ENCODE results near the gene ZNF80.
"Not testable (repeated sequence)": the region's sequence is repeated elsewhere in the genome, so short reads cannot be mapped to it uniquely, and the experiment has no call there.

ZNF80 gene

DNA sequence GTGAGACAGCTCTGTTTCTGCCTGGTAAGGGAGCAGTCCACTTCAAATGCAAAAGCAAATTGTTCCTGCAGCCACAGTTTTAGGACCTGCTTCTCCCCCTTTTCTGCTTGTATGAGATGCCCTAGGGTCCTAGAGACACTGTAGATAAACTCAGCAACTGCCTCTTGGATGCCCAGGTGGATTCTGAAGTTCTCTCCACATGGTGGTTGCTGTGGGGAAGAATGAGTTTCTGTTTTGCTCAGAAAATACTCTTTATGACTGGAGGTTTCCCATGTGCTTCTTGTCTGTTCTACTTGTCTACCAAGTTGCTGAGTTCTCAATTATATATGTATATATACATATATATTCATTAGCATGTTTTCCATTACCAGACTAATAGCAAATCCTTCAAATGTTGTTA, 5.6 kb upstream of the ZNF80 start:
- Histone ChIP-seq H3K4me2 (ENCODE audit: insufficient read depth, low read length, poor library complexity, severe bottlenecking) (no peak overlapping the region), H4K8ac (ENCODE audit: low read depth, low read length) (no peak overlapping the region), H3K18ac (ENCODE audit: low read length) (no peak overlapping the region), H2BK5ac (ENCODE audit: low read length) (no peak overlapping the region), H3K79me1 (ENCODE audit: low read depth, low read length) (no peaks in the 10 kb centered on the region), H3K4me1 (ENCODE audit: control insufficient read depth in 2 of 2, insufficient read depth in 1 of 2, low read depth in 1 of 2, low read length in 2 of 2) (no peaks in the 10 kb centered on the region), H3K27me3 (ENCODE audit: control insufficient read depth in 3 of 3, insufficient read depth in 3 of 3, low read depth in 1 of 3, low read length in 3 of 3) (no peaks in the 10 kb centered on the region), H3K9ac (ENCODE audit: low read depth, low read length, poor library complexity) (no peak overlapping the region), H3K4me3 (ENCODE audit: low read length in 2 of 2) (no peak overlapping the region), H2BK15ac (ENCODE audit: low read length) (no peak overlapping the region), H2AFZ (ENCODE audit: low read length) (no peak overlapping the region), H2AK5ac (ENCODE audit: low read depth, low read length) (no peak overlapping the region), H3K36me3 (replicated peaks in 1 of 2; ENCODE audit: control insufficient read depth in 2 of 2, insufficient read depth in 2 of 2, low read length in 2 of 2) (no peaks in the 10 kb centered on the region), H3K14ac (ENCODE audit: low read length) (no peak overlapping the region), H3K23ac (ENCODE audit: low read depth, low read length, poor library complexity) (no peak overlapping the region), H3K27ac (replicated peaks; ENCODE audit: low read length) (no peak overlapping the region), H3K9me3 (replicated peaks in 1 of 2; ENCODE audit: control insufficient read depth in 2 of 2, insufficient read depth in 1 of 2, low read depth in 1 of 2, low read length in 2 of 2) (peaks cover 1 to 7% of the 10 kb centered on the region in 2 donors), H4K91ac (ENCODE audit: low read depth, low read length, poor library complexity) (no peak overlapping the region), H2BK120ac (ENCODE audit: low read depth, low read length) (no peak overlapping the region), H3K4ac (ENCODE audit: low read length) (no peak overlapping the region), H2BK12ac (ENCODE audit: low read length) (no peak overlapping the region)
- DNase-seq (ENCODE audit: low spot score) = no peak

DNA sequence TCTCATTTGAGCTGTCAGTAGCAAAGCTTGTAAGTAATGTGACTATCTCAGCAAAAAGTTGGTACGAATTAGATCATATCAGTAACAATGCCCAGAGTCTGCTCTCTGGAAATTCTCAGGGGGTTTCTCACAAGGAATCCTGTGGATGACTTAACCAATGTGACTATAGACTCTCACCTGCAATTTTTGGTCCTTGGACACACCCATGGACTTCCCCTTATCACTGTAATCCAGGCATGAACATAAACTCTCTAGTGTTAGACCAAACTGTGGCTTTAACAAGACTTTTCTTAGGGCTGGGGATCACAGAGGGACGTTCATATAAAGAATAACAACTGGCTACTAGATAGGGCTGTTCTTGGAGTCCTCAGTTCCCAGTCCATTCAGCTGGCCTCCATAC, 3.9 kb upstream of the ZNF80 start:
- H2AFZ ChIP-seq (ENCODE audit: low read length) = no peak overlapping the region

DNA sequence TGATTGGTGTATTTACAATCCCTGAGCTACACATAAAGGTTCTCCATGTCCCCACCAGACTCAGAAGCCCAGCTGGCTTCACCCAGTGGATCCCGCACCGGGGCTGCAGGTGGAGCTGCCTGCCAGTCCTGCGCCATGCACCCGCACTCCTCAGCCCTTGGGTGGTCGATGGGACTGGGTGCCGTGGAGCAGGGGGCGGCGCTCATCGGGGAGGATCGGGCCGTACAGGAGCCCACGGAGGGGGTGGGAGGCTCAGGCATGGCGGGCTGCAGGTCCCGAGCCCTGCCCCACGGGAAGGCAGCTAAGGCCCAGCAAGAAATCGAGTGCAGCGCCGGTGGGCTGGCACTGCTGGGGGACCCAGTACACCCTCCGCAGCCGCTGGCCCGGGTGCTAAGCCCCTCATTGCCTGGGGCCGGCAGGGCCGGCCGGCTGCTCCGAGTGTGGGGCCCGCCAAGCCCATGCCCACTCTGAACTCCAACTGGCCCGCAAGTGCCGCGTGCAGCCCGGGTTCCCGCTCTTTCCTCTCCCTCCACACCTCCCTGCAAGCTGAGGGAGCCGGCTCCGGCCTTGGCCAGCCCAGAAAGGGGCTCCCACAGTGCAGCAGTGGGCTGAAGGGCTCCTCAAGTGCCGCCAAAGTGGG, 888 bp upstream of the ZNF80 start:
- not testable (repeated sequence) for H3K79me1 ChIP-seq (ENCODE audit: low read depth, low read length); H2BK120ac ChIP-seq (ENCODE audit: low read depth, low read length); H3K9me3 ChIP-seq (replicated peaks in 1 of 2; ENCODE audit: control insufficient read depth in 2 of 2, insufficient read depth in 1 of 2, low read depth in 1 of 2, low read length in 2 of 2); H3K4me2 ChIP-seq (ENCODE audit: insufficient read depth, low read length, poor library complexity, severe bottlenecking); H2BK15ac ChIP-seq (ENCODE audit: low read length); H4K8ac ChIP-seq (ENCODE audit: low read depth, low read length); H2AK5ac ChIP-seq (ENCODE audit: low read depth, low read length); H2BK12ac ChIP-seq (ENCODE audit: low read length); H2BK5ac ChIP-seq (ENCODE audit: low read length); DNase-seq (ENCODE audit: low spot score); H2AFZ ChIP-seq (ENCODE audit: low read length); H3K4ac ChIP-seq (ENCODE audit: low read length); H3K18ac ChIP-seq (ENCODE audit: low read length); H3K4me3 ChIP-seq (ENCODE audit: low read length in 2 of 2); H3K9ac ChIP-seq (ENCODE audit: low read depth, low read length, poor library complexity); H3K23ac ChIP-seq (ENCODE audit: low read depth, low read length, poor library complexity); H3K27me3 ChIP-seq (ENCODE audit: control insufficient read depth in 3 of 3, insufficient read depth in 3 of 3, low read depth in 1 of 3, low read length in 3 of 3); H3K27ac ChIP-seq (replicated peaks; ENCODE audit: low read length); H3K36me3 ChIP-seq (replicated peaks in 1 of 2; ENCODE audit: control insufficient read depth in 2 of 2, insufficient read depth in 2 of 2, low read length in 2 of 2); H3K4me1 ChIP-seq (ENCODE audit: control insufficient read depth in 2 of 2, insufficient read depth in 1 of 2, low read depth in 1 of 2, low read length in 2 of 2); H3K14ac ChIP-seq (ENCODE audit: low read length); H4K91ac ChIP-seq (ENCODE audit: low read depth, low read length, poor library complexity)
- WGBS, 2 donors (ENCODE audit: extremely low coverage in 2 of 2, insufficient read length in 2 of 2, insufficient replicate concordance in 1 of 2) = no CpG with 5 or more reads among the region's 34 CpGs

More for the DNA sequence above, 3.9 kb upstream of the ZNF80 start:
- no peak overlapping the region for H3K27ac ChIP-seq (replicated peaks; ENCODE audit: low read length)
- no peak for DNase-seq (ENCODE audit: low spot score)
- no peaks in the 10 kb centered on the region for H3K27me3 ChIP-seq (ENCODE audit: control insufficient read depth in 3 of 3, insufficient read depth in 3 of 3, low read depth in 1 of 3, low read length in 3 of 3)
- no peaks in the 10 kb centered on the region for H3K79me1 ChIP-seq (ENCODE audit: low read depth, low read length)
- no peak overlapping the region for H2BK12ac ChIP-seq (ENCODE audit: low read length)
- no peak overlapping the region for H2BK15ac ChIP-seq (ENCODE audit: low read length)
- no peak overlapping the region for H3K18ac ChIP-seq (ENCODE audit: low read length)
- H3K4me3 ChIP-seq (ENCODE audit: low read length in 2 of 2) = no peak overlapping the region
- no peaks in the 10 kb centered on the region for H3K4me1 ChIP-seq (ENCODE audit: control insufficient read depth in 2 of 2, insufficient read depth in 1 of 2, low read depth in 1 of 2, low read length in 2 of 2)
- peaks cover 1 to 7% of the 10 kb centered on the region in 2 donors for H3K9me3 ChIP-seq (replicated peaks in 1 of 2; ENCODE audit: control insufficient read depth in 2 of 2, insufficient read depth in 1 of 2, low read depth in 1 of 2, low read length in 2 of 2)
- H3K9ac ChIP-seq (ENCODE audit: low read depth, low read length, poor library complexity) = no peak overlapping the region
- no peak overlapping the region for H3K4me2 ChIP-seq (ENCODE audit: insufficient read depth, low read length, poor library complexity, severe bottlenecking)
- no peak overlapping the region for H3K14ac ChIP-seq (ENCODE audit: low read length)
- H3K4ac ChIP-seq (ENCODE audit: low read length) = no peak overlapping the region
- no peak overlapping the region for H2AK5ac ChIP-seq (ENCODE audit: low read depth, low read length)
- no peak overlapping the region for H4K8ac ChIP-seq (ENCODE audit: low read depth, low read length)
- WGBS, 2 donors (ENCODE audit: extremely low coverage in 2 of 2, insufficient read length in 2 of 2, insufficient replicate concordance in 1 of 2) = no CpG with 5 or more reads among the region's 2 CpGs
- no peak overlapping the region for H3K23ac ChIP-seq (ENCODE audit: low read depth, low read length, poor library complexity)
- H2BK5ac ChIP-seq (ENCODE audit: low read length) = no peak overlapping the region
- H2BK120ac ChIP-seq (ENCODE audit: low read depth, low read length) = no peak overlapping the region
- no peaks in the 10 kb centered on the region for H3K36me3 ChIP-seq (replicated peaks in 1 of 2; ENCODE audit: control insufficient read depth in 2 of 2, insufficient read depth in 2 of 2, low read length in 2 of 2)
- H4K91ac ChIP-seq (ENCODE audit: low read depth, low read length, poor library complexity) = no peak overlapping the region

DNA sequence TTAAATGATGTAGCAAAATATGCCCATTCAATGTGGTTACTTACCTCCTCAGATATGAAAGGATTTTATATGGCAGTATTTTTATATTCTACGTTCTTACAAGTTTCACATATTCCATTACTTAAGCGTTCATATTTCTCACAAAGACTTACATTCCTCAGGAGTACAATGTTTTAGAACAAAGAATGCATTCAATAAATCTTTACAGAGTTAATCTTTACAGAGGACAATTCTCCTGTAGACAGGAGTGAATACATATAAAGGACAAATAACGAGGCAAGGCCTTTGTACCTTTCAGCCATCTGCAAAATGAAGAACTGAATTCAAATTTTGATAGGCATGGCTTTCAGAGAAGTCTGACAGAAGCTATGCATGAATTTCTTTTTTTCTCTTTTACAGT, 1.9 kb downstream of the ZNF80 start:
- Histone ChIP-seq H2BK5ac (ENCODE audit: low read length) (no peak overlapping the region), H3K18ac (ENCODE audit: low read length) (no peak overlapping the region), H2BK15ac (ENCODE audit: low read length) (no peak overlapping the region), H3K27me3 (ENCODE audit: control insufficient read depth in 3 of 3, insufficient read depth in 3 of 3, low read depth in 1 of 3, low read length in 3 of 3) (no peaks in the 10 kb centered on the region), H3K27ac (replicated peaks; ENCODE audit: low read length) (no peak overlapping the region), H3K4ac (ENCODE audit: low read length) (no peak overlapping the region), H2BK12ac (ENCODE audit: low read length) (no peak overlapping the region), H3K14ac (ENCODE audit: low read length) (no peak overlapping the region), H4K8ac (ENCODE audit: low read depth, low read length) (no peak overlapping the region), H2AFZ (ENCODE audit: low read length) (no peak overlapping the region), H3K4me2 (ENCODE audit: insufficient read depth, low read length, poor library complexity, severe bottlenecking) (no peak overlapping the region), H3K9ac (ENCODE audit: low read depth, low read length, poor library complexity) (no peak overlapping the region), H3K4me1 (ENCODE audit: control insufficient read depth in 2 of 2, insufficient read depth in 1 of 2, low read depth in 1 of 2, low read length in 2 of 2) (no peaks in the 10 kb centered on the region), H3K4me3 (ENCODE audit: low read length in 2 of 2) (no peak overlapping the region), H2AK5ac (ENCODE audit: low read depth, low read length) (no peak overlapping the region), H3K79me1 (ENCODE audit: low read depth, low read length) (no peaks in the 10 kb centered on the region), H3K9me3 (replicated peaks in 1 of 2; ENCODE audit: control insufficient read depth in 2 of 2, insufficient read depth in 1 of 2, low read depth in 1 of 2, low read length in 2 of 2) (peaks cover 0 to 1% of the 10 kb centered on the region in 2 donors), H3K36me3 (replicated peaks in 1 of 2; ENCODE audit: control insufficient read depth in 2 of 2, insufficient read depth in 2 of 2, low read length in 2 of 2) (no peaks in the 10 kb centered on the region), H2BK120ac (ENCODE audit: low read depth, low read length) (no peak overlapping the region), H3K23ac (ENCODE audit: low read depth, low read length, poor library complexity) (no peak overlapping the region), H4K91ac (ENCODE audit: low read depth, low read length, poor library complexity) (no peak overlapping the region)
- DNase-seq (ENCODE audit: low spot score) = no peak
- WGBS, 2 donors (ENCODE audit: extremely low coverage in 2 of 2, insufficient read length in 2 of 2, insufficient replicate concordance in 1 of 2) = no CpG with 5 or more reads among the region's 3 CpGs

Data from neuronal stem cell (in vitro differentiated cells).